ENCODE data around the gene TBC1D24.
A peak's percentile ranks its signal among the peaks of the same experiment; 100 is the strongest.

The TBC1D24 gene

GRCh38 chr16:2460391-2460713 lies 14.6 kb upstream of the TBC1D24 start:
- peak overlapping the region; percentile 63 to 83 for H3K4me3 ChIP-seq (ENCODE audit: low read length in 2 of 2)
- no peaks in the 10 kb centered on the region for H3K27me3 ChIP-seq (ENCODE audit: control insufficient read depth in 1 of 2, insufficient read depth in 2 of 2, low read length in 2 of 2)
- peak overlapping the region in 1 of 2 donors; percentile 20 for H3K9ac ChIP-seq (ENCODE audit: low read length in 2 of 2)
- H3K4me1 ChIP-seq (ENCODE audit: control insufficient read depth, insufficient read depth, low read length), result peaks cover 16% of the 10 kb centered on the region
- no peak overlapping the region for H3K27ac ChIP-seq (ENCODE audit: low read length)
- H3K36me3 ChIP-seq (ENCODE audit: control insufficient read depth in 2 of 2, insufficient read depth in 2 of 2, low read length in 2 of 2), result peaks cover 0 to 5% of the 10 kb centered on the region in 2 donors
- no peaks in the 10 kb centered on the region for H3K9me3 ChIP-seq (ENCODE audit: control insufficient read depth in 2 of 2, low read length in 2 of 2)

- Histone ChIP-seq H3K36me3 (ENCODE audit: control insufficient read depth in 2 of 2, insufficient read depth in 2 of 2, low read length in 2 of 2) (peaks cover 0 to 5% of the 10 kb centered on the region in 2 donors), H3K27ac (ENCODE audit: low read length) (no peak overlapping the region), H3K9ac (ENCODE audit: low read length in 2 of 2) (no peak overlapping the region), H3K9me3 (ENCODE audit: control insufficient read depth in 2 of 2, low read length in 2 of 2) (no peaks in the 10 kb centered on the region), H3K27me3 (ENCODE audit: control insufficient read depth in 1 of 2, insufficient read depth in 2 of 2, low read length in 2 of 2) (no peaks in the 10 kb centered on the region), H3K4me1 (ENCODE audit: control insufficient read depth, insufficient read depth, low read length) (peaks cover 16% of the 10 kb centered on the region), H3K4me3 (ENCODE audit: low read length in 2 of 2) (no peak overlapping the region)
Observed at GRCh38 chr16:2460916-2461315, 14.0 kb upstream of the TBC1D24 start.

GRCh38 chr16:2462031-2462866 lies 12.7 kb upstream of the TBC1D24 start:
- Histone ChIP-seq H3K9me3 (ENCODE audit: control insufficient read depth in 2 of 2, low read length in 2 of 2) (no peaks in the 10 kb centered on the region), H3K4me3 (ENCODE audit: low read length in 2 of 2) (no peak overlapping the region), H3K27me3 (ENCODE audit: control insufficient read depth in 1 of 2, insufficient read depth in 2 of 2, low read length in 2 of 2) (no peaks in the 10 kb centered on the region), H3K27ac (ENCODE audit: low read length) (no peak overlapping the region), H3K36me3 (ENCODE audit: control insufficient read depth in 2 of 2, insufficient read depth in 2 of 2, low read length in 2 of 2) (no peaks in the 10 kb centered on the region), H3K9ac (ENCODE audit: low read length in 2 of 2) (no peak overlapping the region), H3K4me1 (ENCODE audit: control insufficient read depth, insufficient read depth, low read length) (peaks cover 18% of the 10 kb centered on the region)

GRCh38 chr16:2464333-2464732 lies 10.6 kb upstream of the TBC1D24 start:
- Histone ChIP-seq H3K9ac (ENCODE audit: low read length in 2 of 2) (no peak overlapping the region), H3K4me1 (ENCODE audit: control insufficient read depth, insufficient read depth, low read length) (peaks cover 30% of the 10 kb centered on the region), H3K27me3 (ENCODE audit: control insufficient read depth in 1 of 2, insufficient read depth in 2 of 2, low read length in 2 of 2) (peaks cover 3 to 4% of the 10 kb centered on the region in 2 donors), H3K4me3 (ENCODE audit: low read length in 2 of 2) (no peak overlapping the region), H3K9me3 (ENCODE audit: control insufficient read depth in 2 of 2, low read length in 2 of 2) (no peaks in the 10 kb centered on the region), H3K27ac (ENCODE audit: low read length) (no peak overlapping the region), H3K36me3 (ENCODE audit: control insufficient read depth in 2 of 2, insufficient read depth in 2 of 2, low read length in 2 of 2) (no peaks in the 10 kb centered on the region)

- Histone ChIP-seq H3K9ac (ENCODE audit: low read length in 2 of 2) (no peak overlapping the region), H3K4me1 (ENCODE audit: control insufficient read depth, insufficient read depth, low read length) (peaks cover 26% of the 10 kb centered on the region), H3K4me3 (ENCODE audit: low read length in 2 of 2) (no peak overlapping the region), H3K27me3 (ENCODE audit: control insufficient read depth in 1 of 2, insufficient read depth in 2 of 2, low read length in 2 of 2) (peaks cover 17 to 19% of the 10 kb centered on the region in 2 donors), H3K36me3 (ENCODE audit: control insufficient read depth in 2 of 2, insufficient read depth in 2 of 2, low read length in 2 of 2) (no peaks in the 10 kb centered on the region), H3K27ac (ENCODE audit: low read length) (no peak overlapping the region), H3K9me3 (ENCODE audit: control insufficient read depth in 2 of 2, low read length in 2 of 2) (no peaks in the 10 kb centered on the region)
Observed at GRCh38 chr16:2465653-2466415, 9.1 kb upstream of the TBC1D24 start.

- Histone ChIP-seq H3K4me3 (ENCODE audit: low read length in 2 of 2) (peak overlapping the region; percentile 43 to 73), H3K4me1 (ENCODE audit: control insufficient read depth, insufficient read depth, low read length) (peaks cover 37% of the 10 kb centered on the region), H3K27me3 (ENCODE audit: control insufficient read depth in 1 of 2, insufficient read depth in 2 of 2, low read length in 2 of 2) (peaks cover 17 to 28% of the 10 kb centered on the region in 2 donors), H3K27ac (ENCODE audit: low read length) (no peak overlapping the region), H3K36me3 (ENCODE audit: control insufficient read depth in 2 of 2, insufficient read depth in 2 of 2, low read length in 2 of 2) (no peaks in the 10 kb centered on the region), H3K9me3 (ENCODE audit: control insufficient read depth in 2 of 2, low read length in 2 of 2) (no peaks in the 10 kb centered on the region), H3K9ac (ENCODE audit: low read length in 2 of 2) (no peak overlapping the region)
Observed at GRCh38 chr16:2466667-2467527, 8.0 kb upstream of the TBC1D24 start.

- peak overlapping the region in 1 of 2 donors; percentile 44 for H3K9ac ChIP-seq (ENCODE audit: low read length in 2 of 2)
- no peaks in the 10 kb centered on the region for H3K9me3 ChIP-seq (ENCODE audit: control insufficient read depth in 2 of 2, low read length in 2 of 2)
- peaks cover 24 to 35% of the 10 kb centered on the region in 2 donors for H3K27me3 ChIP-seq (ENCODE audit: control insufficient read depth in 1 of 2, insufficient read depth in 2 of 2, low read length in 2 of 2)
- no peak overlapping the region for H3K27ac ChIP-seq (ENCODE audit: low read length)
- H3K4me1 ChIP-seq (ENCODE audit: control insufficient read depth, insufficient read depth, low read length), result peaks cover 42% of the 10 kb centered on the region
- H3K4me3 ChIP-seq (ENCODE audit: low read length in 2 of 2), result peak overlapping the region; percentile 62 to 73
- no peaks in the 10 kb centered on the region for H3K36me3 ChIP-seq (ENCODE audit: control insufficient read depth in 2 of 2, insufficient read depth in 2 of 2, low read length in 2 of 2)
Observed at GRCh38 chr16:2467528-2468232, 7.2 kb upstream of the TBC1D24 start.

GRCh38 chr16:2468233-2468724 lies 6.6 kb upstream of the TBC1D24 start:
- Histone ChIP-seq H3K36me3 (ENCODE audit: control insufficient read depth in 2 of 2, insufficient read depth in 2 of 2, low read length in 2 of 2) (no peaks in the 10 kb centered on the region), H3K27me3 (ENCODE audit: control insufficient read depth in 1 of 2, insufficient read depth in 2 of 2, low read length in 2 of 2) (peaks cover 28 to 41% of the 10 kb centered on the region in 2 donors), H3K9ac (ENCODE audit: low read length in 2 of 2) (peak overlapping the region in 1 of 2 donors; percentile 44), H3K4me1 (ENCODE audit: control insufficient read depth, insufficient read depth, low read length) (peaks cover 44% of the 10 kb centered on the region), H3K9me3 (ENCODE audit: control insufficient read depth in 2 of 2, low read length in 2 of 2) (no peaks in the 10 kb centered on the region), H3K4me3 (ENCODE audit: low read length in 2 of 2) (peak overlapping the region; percentile 62 to 73), H3K27ac (ENCODE audit: low read length) (no peak overlapping the region)

- H3K9ac ChIP-seq (ENCODE audit: low read length in 2 of 2), result no peak overlapping the region
- peaks cover 28 to 41% of the 10 kb centered on the region in 2 donors for H3K27me3 ChIP-seq (ENCODE audit: control insufficient read depth in 1 of 2, insufficient read depth in 2 of 2, low read length in 2 of 2)
- peak overlapping the region in 1 of 2 donors; percentile 73 for H3K4me3 ChIP-seq (ENCODE audit: low read length in 2 of 2)
Observed at GRCh38 chr16:2468725-2469398, 6.1 kb upstream of the TBC1D24 start.

More at GRCh38 chr16:2468725-2469398, 6.1 kb upstream of the TBC1D24 start:
- Histone ChIP-seq H3K27ac (ENCODE audit: low read length) (no peak overlapping the region), H3K36me3 (ENCODE audit: control insufficient read depth in 2 of 2, insufficient read depth in 2 of 2, low read length in 2 of 2) (no peaks in the 10 kb centered on the region), H3K4me1 (ENCODE audit: control insufficient read depth, insufficient read depth, low read length) (peaks cover 49% of the 10 kb centered on the region), H3K9me3 (ENCODE audit: control insufficient read depth in 2 of 2, low read length in 2 of 2) (no peaks in the 10 kb centered on the region)
